HG03439 (cell line): Measurements from ENCODE around the gene DNAAF5.

Source experiments
- ATAC-seq: cut with Tn5 transposase; IDR thresholded peaks from one replicate; pipeline ENCODE4 v1.9.1; 2021; ENCODE audit warnings: mild to moderate bottlenecking, moderate library complexity; ENCODE audit not compliant: unreplicated experiment

DNAAF5 gene

GRCh38 chr7:763762-764161 lies 37.3 kb downstream of the DNAAF5 start:
- no peak for ATAC-seq

- no peak for ATAC-seq
Measured at GRCh38 chr7:765383-765782, 38.9 kb downstream of the DNAAF5 start.

DNA sequence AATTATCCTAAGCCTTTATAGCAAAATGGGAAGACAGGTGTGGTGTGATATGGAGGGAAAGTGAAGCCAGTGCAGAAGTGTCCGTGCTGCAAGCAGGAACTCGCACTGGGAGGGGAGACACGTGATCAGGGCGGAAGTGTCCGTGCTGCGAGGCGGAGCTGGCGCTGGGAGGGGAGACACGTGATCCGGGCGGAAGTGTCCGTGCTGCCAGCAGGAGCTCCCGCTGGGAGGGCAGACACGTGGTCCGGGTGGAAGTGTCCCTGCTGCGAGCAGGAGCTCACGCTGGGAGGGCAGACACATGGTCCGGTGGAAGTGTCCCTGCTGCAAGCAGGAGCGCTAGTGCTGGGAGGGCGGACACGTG lies 41.1 kb downstream of the DNAAF5 start:
- no peak for ATAC-seq

DNA sequence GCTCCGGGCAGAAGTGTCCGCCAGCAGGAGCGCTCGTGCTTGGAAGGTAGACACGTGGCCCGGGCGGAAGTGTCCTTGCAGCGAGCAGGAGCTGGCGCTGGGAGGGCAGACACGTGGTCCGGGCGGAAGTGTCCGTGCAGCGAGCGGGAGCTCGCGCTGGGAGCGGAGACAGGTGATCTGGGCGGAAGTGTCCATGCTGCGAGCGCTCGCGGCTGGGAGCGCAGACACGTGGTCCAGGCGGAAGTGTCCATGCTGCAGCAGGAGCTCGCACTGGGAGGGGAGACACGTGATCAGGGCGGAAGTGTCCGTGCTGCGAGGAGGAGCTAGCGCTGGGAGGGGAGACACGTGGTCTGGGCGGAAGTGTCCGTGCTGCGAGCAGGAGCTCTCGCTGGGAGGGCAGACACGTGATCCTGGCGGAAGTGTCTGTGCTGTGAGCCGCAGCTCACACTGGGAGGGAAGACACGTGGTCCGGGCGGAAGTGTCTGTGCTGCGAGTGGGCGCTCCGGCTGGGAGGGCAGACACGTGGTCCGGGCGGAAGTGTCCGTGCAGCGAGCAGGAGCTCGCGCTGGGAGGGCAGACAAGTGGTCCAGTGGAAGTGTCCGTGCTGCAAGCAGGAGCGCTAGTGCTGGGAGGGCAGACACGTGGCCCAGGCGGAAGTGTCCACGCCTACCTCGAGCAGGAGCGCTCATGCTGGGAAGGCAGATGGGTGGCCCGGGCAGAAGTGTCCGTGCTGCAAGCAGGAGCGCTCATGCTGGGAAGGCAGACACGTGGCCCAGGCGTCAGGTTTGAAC lies 41.6 kb downstream of the DNAAF5 start:
- ATAC-seq: no peak

DNA sequence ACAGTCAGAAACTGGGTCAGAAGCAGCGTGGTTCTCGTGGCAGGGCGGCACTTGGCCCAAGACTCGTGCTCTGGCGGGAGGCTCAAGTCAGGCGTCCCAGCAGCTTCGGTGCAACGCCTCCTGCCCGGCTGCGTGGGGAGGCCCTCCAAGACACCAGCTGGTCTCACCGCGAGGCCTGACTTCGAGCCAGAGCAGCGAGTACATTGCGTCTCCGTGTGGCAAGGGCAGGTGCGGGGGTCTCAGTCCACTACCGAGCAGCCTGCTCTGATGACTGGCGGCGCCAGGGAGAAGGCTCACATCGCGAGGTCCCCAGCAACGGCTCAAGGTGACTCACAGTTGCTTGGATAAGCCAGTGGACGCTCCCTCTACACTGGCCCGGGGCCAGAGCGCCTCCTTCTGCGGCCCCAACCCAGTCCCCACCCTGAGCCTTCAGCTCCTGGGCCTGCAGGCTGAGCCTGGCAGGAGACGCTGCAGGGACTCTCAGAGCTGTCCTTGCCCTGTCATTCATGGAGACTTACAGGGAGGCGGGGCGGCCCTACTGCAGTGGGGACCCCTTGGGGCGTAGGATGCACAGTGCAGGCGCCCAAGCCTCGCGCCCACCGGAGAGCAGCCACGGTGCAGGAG lies 42.5 kb downstream of the DNAAF5 start:
- ATAC-seq: no peak

DNA sequence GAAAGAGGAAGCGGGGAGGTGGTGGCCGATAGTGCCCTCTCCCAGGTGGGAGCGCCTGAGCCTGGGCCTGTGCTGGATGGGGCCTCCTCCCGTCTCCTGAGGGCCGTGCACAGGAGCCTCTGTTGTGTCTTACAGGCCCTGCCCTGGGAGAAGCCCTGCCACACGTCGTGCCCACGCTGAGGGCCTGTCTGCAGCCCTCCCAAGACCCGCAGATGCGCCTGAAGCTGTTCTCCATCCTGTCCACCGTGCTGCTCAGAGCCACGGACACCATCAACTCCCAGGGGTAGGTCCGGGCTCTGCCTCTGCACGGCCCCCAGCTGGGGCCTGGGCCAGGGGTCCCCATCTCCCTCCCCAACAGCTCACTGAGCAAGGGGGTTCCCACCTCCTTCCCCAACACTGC lies 43.8 kb downstream of the DNAAF5 start:
- no peak for ATAC-seq

GRCh38 chr7:770741-771166 lies 44.3 kb downstream of the DNAAF5 start:
- ATAC-seq: no peak

GRCh38 chr7:771234-772004 lies 44.9 kb downstream of the DNAAF5 start:
- no peak for ATAC-seq

GRCh38 chr7:772005-772294 lies 45.5 kb downstream of the DNAAF5 start:
- no peak for ATAC-seq

DNA sequence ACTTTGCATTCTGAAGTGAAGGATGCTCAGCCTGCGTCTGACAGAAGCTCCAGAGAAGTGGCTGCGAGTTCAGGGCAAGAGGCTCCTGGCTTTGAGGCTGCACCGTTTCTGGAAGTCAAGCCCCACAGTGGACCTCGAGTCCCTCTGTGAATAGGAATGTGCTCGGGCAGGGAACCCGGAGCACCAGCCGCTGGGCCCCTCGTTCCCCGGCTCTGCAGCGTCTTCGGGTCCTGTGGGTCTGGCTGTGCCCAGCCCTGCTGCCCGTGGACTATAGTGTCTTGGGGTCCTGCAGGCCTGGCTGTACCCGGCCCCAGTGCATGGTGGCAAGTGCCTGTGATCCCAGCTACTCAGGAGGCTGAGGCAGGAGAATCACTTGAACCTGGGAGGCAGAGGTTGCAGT lies 45.9 kb downstream of the DNAAF5 start:
- no peak for ATAC-seq

DNA sequence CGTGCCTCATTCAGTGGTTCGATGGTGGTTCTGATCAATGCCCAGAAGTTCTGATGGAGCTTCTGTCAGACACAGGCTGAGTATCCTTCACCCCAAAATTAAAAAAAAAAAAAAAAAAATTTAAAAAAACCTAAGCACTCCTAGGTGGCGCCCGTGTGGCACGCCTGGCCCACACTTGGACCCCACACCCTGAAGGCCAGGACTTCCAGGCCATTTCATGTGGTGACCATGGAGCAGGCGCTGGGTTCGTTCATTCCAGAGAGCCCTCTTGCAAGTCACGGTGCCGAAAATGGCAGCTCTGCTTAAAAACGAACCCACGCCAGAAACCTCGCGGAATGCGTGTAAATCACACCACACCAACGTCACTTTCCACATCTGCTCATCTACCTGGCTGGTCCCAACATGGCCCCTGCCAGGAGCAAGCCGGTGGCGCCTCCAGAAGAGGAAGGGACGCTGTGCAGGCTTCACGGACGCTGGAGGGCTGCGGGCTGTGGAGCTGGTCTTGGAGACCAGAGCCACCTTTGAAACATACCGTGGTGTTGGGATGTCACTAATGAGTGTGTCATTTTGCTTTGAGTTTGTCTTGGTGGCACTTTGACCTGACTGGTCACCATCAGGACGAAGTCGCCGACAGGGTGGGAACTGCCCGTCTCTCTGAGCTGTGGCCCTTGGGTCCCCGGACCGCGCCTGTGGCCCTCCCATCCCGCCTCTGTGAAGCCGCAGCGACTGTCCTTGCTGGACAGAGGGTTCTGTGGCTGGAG lies 46.5 kb downstream of the DNAAF5 start:
- ATAC-seq: no peak

- ATAC-seq: no peak
Measured at GRCh38 chr7:773622-773915, 47.1 kb downstream of the DNAAF5 start.

DNA sequence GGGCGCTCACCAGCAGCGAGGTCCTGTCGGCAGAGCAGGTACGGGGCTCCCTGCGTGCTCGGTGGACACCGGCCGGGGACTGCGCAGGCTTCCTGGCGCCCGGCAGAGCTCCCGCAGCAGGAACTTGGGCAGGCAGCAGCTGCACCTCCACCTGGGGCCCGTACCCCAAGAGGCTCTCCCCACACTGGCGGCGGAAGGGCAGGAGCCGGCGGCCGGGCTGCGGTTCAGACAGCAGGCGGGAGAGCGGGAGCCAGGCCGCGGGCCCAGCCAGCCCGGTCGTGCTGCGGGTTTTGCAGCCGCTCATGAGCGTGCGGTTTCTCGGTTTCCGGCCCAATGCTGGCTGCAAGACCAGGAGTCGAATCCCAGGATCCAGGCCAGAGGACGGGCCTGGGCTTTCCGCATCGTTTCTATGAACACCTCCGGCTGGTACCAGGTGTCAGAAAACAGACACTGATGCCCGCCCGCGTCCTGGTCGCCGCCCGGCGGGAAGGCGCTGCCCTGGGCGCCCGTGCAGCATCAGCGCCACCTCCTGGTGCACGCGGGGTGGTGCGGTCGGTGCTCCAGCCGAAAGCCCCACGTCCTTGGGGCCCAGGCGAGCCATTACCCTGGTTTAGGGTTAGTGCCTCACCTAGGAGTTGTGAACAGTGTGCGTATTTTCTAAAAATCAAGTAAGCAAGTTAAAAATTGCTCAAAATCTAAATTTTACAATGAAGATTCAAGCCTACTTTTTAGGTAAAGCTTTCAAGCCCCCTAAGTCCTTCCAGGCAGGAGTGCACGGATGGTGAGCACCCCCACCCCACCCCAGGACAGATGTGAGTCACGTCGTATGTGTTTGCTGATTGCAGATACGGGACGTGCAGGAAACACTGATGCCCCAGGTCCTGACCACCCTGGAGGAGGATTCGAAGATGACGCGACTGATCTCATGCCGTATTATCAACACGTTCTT lies 47.9 kb downstream of the DNAAF5 start:
- ATAC-seq: peak; percentile 66

DNA sequence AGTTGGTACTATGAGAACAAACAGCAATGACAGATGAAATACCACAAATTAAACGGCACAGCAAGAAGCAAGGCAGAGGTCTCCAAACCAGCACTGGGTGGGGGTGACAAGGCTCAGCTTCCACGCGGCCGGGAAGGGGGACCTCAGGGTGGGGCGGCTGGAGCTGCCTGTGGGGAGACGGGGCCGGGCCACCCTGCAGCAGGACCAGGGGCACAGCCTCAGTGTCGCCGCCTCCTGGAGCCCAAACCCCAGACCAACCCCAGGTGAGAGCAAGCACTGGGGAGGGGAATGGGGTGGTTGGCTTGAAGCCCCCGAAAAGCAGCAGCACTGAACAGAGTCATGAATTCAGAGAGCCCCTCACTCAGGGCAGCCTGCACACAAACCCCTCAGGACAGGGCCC lies 49.9 kb downstream of the DNAAF5 start:
- ATAC-seq: no peak

DNA sequence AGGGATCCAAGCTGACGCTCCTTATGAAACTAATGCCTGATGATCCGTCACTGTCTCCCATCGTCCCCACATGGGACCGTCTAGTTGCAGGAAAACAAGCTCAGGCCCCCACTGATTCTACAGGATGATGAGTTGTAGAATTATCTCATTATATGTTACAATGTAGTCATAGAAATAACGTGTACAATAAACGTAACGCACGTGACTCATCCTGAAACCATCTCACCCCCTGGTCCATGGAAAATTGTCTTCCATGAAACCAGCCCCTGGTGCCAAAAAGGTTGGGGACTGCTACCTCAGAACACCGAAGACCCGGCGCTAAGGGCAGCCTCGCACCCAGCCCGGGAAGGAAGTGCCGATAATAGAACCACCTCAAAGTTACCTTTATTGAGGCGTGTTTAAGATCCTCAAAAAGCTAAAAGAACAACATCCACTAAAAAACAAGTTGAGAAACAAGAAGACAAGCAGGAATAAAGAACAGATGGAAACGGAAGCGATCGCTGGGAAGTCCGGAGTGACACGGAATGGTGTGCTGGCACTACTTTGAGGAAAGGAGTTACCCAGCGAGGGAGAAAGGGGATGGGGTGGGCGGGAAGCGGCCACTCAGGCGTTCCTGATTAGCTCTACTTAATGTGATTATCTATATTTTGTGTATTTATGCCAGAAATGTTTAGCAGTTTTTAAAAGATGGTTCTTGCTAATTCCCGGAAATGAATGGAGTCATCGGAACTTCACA lies 50.7 kb downstream of the DNAAF5 start:
- ATAC-seq: no peak

DNA sequence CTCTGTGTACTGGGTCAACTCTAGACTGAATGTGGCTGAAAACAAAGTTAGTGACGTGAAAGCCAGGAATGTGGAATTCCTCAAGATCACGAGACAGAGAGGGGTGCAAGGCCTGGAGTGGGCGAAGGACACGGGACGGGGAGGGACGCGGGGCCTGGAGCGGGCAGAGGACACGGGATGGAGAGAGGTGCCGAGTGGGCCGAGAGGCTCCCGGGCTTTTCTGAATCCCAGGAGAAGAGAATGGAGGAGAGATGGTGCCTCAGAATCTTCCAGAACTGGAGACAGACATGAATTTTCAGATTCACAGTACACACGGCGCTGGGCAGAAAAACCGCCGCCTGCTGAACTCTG lies 51.2 kb downstream of the DNAAF5 start:
- no peak for ATAC-seq

GRCh38 chr7:778271-778967 lies 51.9 kb downstream of the DNAAF5 start:
- no peak for ATAC-seq

GRCh38 chr7:778968-779451 lies 52.5 kb downstream of the DNAAF5 start:
- ATAC-seq: no peak

DNA sequence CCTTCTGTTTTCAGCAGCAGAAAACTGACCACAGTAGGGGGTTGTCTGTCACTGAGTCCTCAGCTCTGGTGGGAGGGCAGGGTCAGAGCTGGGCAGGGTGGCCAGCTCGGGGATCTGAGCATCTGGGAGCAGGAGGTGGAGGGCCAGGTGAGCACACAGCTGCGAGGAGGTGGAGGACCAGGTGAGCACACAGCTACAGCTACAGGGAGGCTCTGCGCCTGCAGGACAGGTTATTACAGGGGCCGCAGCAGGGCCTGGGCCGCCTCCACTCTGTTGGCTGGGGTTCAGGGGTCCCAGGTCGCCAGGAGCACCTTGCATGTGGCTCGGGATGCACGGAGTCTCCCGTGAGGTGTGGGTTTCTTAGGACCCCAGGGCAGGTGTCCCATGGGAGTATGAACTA lies 53.0 kb downstream of the DNAAF5 start:
- no peak for ATAC-seq
